ENCODE data around the gene FBXO28. TPM values are rescaled to one million over a fixed set of nuclear protein-coding genes. Genes with fewer than 3 reads are reported as not detected.
A peak's percentile ranks its signal among the peaks of the same experiment; 100 is the strongest.

FBXO28 gene
- total RNA-seq, 2 donors from 2014 or later = 19.7 to 23.7 TPM

DNA sequence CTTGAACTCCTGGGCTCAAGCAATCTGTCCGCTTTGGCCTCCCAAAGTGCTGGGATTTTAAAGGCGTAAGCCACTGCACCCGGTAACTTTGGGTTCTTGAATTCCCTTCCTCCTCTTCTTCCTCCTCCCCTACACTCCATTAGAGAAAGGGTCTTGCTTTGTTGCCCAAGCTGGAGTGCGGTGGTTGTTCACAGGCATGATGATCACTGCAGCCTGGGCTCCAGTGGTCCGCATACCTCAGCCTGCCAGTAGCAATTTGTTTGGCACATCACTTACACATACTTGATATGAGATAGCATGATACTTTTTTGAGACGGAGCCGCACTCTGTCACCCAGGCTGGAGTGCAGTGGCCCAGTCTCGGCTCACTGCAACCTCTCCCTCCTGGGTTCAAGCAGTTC, 71.3 kb downstream of the FBXO28 start:
- Mint-ChIP-seq H3K4me3 (peak overlapping the region; percentile 76 to 87), H3K9me3 (no peaks in the 10 kb centered on the region), H3K27me3 (ENCODE audit: low read depth) (peaks cover 9% of the 10 kb centered on the region), H3K4me1 (ENCODE audit: low read depth) (peaks cover 65% of the 10 kb centered on the region), H3K36me3 (ENCODE audit: insufficient read depth in 2 of 2) (peaks cover 4 to 7% of the 10 kb centered on the region in 2 donors), H3K27ac (peak overlapping the region; percentile 84)
- no peak for DNase-seq
- ATAC-seq (replicated peaks in 1 of 2) = no peak

DNA sequence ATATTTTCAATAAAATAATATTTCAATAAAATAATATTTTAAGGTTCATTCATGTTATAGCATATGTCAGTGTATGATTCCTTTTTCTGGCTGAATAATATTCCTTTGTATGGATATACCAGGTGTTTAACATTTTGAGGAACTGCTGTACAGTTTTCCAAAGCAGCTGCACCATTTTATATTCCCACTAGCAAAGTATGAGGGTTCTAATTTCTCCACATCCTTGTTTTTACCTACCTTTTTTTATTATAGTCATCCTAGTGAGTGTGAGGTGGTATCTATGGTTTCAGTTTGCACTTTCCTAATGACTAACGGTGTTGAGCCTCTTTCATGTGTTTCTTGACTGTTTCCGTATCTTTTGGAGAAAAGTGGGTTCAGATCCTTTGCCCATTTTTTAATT, 74.4 kb downstream of the FBXO28 start:
- no peaks in the 10 kb centered on the region for H3K9me3 Mint-ChIP-seq
- H3K4me3 Mint-ChIP-seq = peak overlapping the region; percentile 67 to 85
- H3K27ac Mint-ChIP-seq = peak overlapping the region; percentile 69
- H3K36me3 Mint-ChIP-seq (ENCODE audit: insufficient read depth in 2 of 2) = peaks cover 4 to 11% of the 10 kb centered on the region in 2 donors
- DNase-seq = no peak
- peaks cover 60% of the 10 kb centered on the region for H3K4me1 Mint-ChIP-seq (ENCODE audit: low read depth)
- H3K27me3 Mint-ChIP-seq (ENCODE audit: low read depth) = no peaks in the 10 kb centered on the region
- peak; percentile 34 to 39 for ATAC-seq (replicated peaks in 1 of 2)

GRCh38 chr1:224189561-224189960, 75.7 kb downstream of the FBXO28 start:
- no peak for ATAC-seq (replicated peaks in 1 of 2)
- no peak for DNase-seq
- Mint-ChIP-seq H3K9me3 (no peaks in the 10 kb centered on the region), H3K4me3 (peak overlapping the region in 1 of 2 donors; percentile 25), H3K36me3 (ENCODE audit: insufficient read depth in 2 of 2) (peaks cover 6 to 16% of the 10 kb centered on the region in 2 donors), H3K4me1 (ENCODE audit: low read depth) (peaks cover 61% of the 10 kb centered on the region), H3K27ac (no peak overlapping the region), H3K27me3 (ENCODE audit: low read depth) (no peaks in the 10 kb centered on the region)

- no peaks in the 10 kb centered on the region for H3K27me3 Mint-ChIP-seq (ENCODE audit: low read depth)
- no peaks in the 10 kb centered on the region for H3K9me3 Mint-ChIP-seq
- H3K4me3 Mint-ChIP-seq = peak overlapping the region; percentile 49 to 71
- peak overlapping the region; percentile 90 for H3K27ac Mint-ChIP-seq
- H3K36me3 Mint-ChIP-seq (ENCODE audit: insufficient read depth in 2 of 2) = peaks cover 6 to 10% of the 10 kb centered on the region in 2 donors
- ATAC-seq (replicated peaks in 1 of 2) = peak; percentile 80 to 86
- H3K4me1 Mint-ChIP-seq (ENCODE audit: low read depth) = peaks cover 41% of the 10 kb centered on the region
- peak in 1 of 2 donors; percentile 36 for DNase-seq
Observed at GRCh38 chr1:224192082-224192788, 78.3 kb downstream of the FBXO28 start.

GRCh38 chr1:224193319-224193966, 79.5 kb downstream of the FBXO28 start:
- Mint-ChIP-seq H3K27me3 (ENCODE audit: low read depth) (no peaks in the 10 kb centered on the region), H3K4me3 (peak overlapping the region in 1 of 2 donors; percentile 15), H3K4me1 (ENCODE audit: low read depth) (peaks cover 37% of the 10 kb centered on the region), H3K27ac (peak overlapping the region; percentile 67), H3K36me3 (ENCODE audit: insufficient read depth in 2 of 2) (peaks cover 6 to 10% of the 10 kb centered on the region in 2 donors), H3K9me3 (no peaks in the 10 kb centered on the region)
- DNase-seq (peak in 1 of 2 donors; percentile 23), ATAC-seq (replicated peaks in 1 of 2) (peak; percentile 34 to 53)

DNA sequence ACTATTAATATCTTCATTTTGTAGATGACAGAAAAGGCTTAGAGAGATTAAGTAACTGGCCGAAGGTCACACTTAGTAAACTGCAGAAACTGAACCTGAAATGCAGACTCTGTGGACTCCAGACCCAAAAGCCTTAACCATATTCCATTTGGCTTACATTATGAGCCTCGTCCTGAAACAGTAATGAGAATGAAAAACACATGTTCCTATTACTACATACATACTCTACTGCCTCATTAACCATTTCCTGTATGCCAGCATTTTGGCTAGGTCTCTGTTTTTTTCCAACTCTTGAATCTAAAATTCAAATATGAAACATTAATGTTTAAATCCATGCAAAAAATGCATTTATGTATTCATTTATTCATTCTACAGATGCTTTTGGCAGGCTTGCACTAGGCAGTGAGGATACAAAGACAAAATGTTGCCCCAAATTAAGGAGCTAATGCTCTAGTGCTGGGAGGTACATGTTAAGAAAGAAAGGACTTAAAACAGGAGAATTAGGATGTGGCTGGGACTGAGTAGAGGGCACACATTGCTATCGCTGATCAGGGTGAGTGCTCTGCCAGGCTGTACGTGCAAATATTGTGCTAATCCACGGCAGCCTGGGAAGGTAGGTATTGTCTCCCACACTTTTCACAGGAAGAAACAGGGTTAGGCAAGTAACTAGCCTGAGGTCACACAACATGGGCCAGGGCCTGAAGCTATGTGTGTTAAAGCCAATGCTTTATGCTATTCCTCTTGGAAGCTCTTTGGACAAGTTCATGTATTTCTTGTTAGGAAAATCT, 83.1 kb downstream of the FBXO28 start:
- Mint-ChIP-seq H3K27ac (no peak overlapping the region), H3K4me1 (ENCODE audit: low read depth) (peaks cover 18% of the 10 kb centered on the region), H3K27me3 (ENCODE audit: low read depth) (no peaks in the 10 kb centered on the region), H3K36me3 (ENCODE audit: insufficient read depth in 2 of 2) (peaks cover 6 to 9% of the 10 kb centered on the region in 2 donors), H3K4me3 (no peak overlapping the region), H3K9me3 (no peaks in the 10 kb centered on the region)
- DNase-seq (no peak), ATAC-seq (replicated peaks in 1 of 2) (no peak)

- H3K36me3 Mint-ChIP-seq (ENCODE audit: insufficient read depth in 2 of 2) = peaks cover 4% of the 10 kb centered on the region in 2 donors
Observed at GRCh38 chr1:224198572-224198971, 84.7 kb downstream of the FBXO28 start.

GRCh38 chr1:224199679-224200078, 85.8 kb downstream of the FBXO28 start:
- Mint-ChIP-seq H3K27ac (no peak overlapping the region), H3K27me3 (ENCODE audit: low read depth) (no peaks in the 10 kb centered on the region), H3K4me3 (no peak overlapping the region), H3K4me1 (ENCODE audit: low read depth) (peaks cover 9% of the 10 kb centered on the region), H3K9me3 (no peaks in the 10 kb centered on the region), H3K36me3 (ENCODE audit: insufficient read depth in 2 of 2) (peaks cover 0 to 2% of the 10 kb centered on the region in 2 donors)
- no peak for DNase-seq
- ATAC-seq (replicated peaks in 1 of 2) = no peak

More at GRCh38 chr1:224198572-224198971, 84.7 kb downstream of the FBXO28 start:
- no peak for DNase-seq
- Mint-ChIP-seq H3K27ac (peak overlapping the region; percentile 18), H3K4me1 (ENCODE audit: low read depth) (peaks cover 10% of the 10 kb centered on the region), H3K27me3 (ENCODE audit: low read depth) (no peaks in the 10 kb centered on the region), H3K4me3 (no peak overlapping the region), H3K9me3 (no peaks in the 10 kb centered on the region)
- no peak for ATAC-seq (replicated peaks in 1 of 2)

DNA sequence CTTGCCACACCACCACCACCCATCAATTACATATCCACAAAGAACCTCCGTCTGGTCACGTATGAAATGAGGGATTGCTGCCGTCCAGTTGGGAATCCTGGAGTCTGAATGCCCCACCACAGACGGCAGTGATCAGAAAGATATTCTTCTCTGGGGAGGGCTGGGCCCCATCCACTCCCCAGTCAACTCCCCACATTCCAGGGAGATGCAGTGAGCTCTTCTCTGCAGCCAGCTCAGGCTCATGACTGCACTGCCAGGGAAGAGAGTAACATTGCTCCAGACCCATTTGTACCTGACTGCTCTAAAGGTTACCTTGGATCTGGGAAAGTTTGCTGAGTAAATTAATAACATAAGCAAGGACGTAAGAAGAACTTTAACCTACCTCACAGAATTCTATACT, 87.5 kb downstream of the FBXO28 start:
- no peak overlapping the region for H3K27ac Mint-ChIP-seq
- peaks cover 20% of the 10 kb centered on the region for H3K4me1 Mint-ChIP-seq (ENCODE audit: low read depth)
- no peak overlapping the region for H3K4me3 Mint-ChIP-seq
- H3K9me3 Mint-ChIP-seq = no peaks in the 10 kb centered on the region
- no peaks in the 10 kb centered on the region for H3K36me3 Mint-ChIP-seq (ENCODE audit: insufficient read depth in 2 of 2)
- H3K27me3 Mint-ChIP-seq (ENCODE audit: low read depth) = no peaks in the 10 kb centered on the region
- no peak for ATAC-seq (replicated peaks in 1 of 2)
- no peak for DNase-seq

- Mint-ChIP-seq H3K36me3 (ENCODE audit: insufficient read depth in 2 of 2) (no peaks in the 10 kb centered on the region), H3K4me1 (ENCODE audit: low read depth) (peaks cover 20% of the 10 kb centered on the region), H3K9me3 (no peaks in the 10 kb centered on the region), H3K27me3 (ENCODE audit: low read depth) (no peaks in the 10 kb centered on the region), H3K4me3 (no peak overlapping the region), H3K27ac (no peak overlapping the region)
- DNase-seq = no peak
- ATAC-seq (replicated peaks in 1 of 2) = no peak
Observed at GRCh38 chr1:224201853-224202252, 87.9 kb downstream of the FBXO28 start.

GRCh38 chr1:224203243-224204016, 89.5 kb downstream of the FBXO28 start:
- DNase-seq (no peak), ATAC-seq (replicated peaks in 1 of 2) (no peak)
- Mint-ChIP-seq H3K4me1 (ENCODE audit: low read depth) (peaks cover 20% of the 10 kb centered on the region), H3K4me3 (no peak overlapping the region), H3K27ac (no peak overlapping the region), H3K9me3 (no peaks in the 10 kb centered on the region), H3K27me3 (ENCODE audit: low read depth) (no peaks in the 10 kb centered on the region), H3K36me3 (ENCODE audit: insufficient read depth in 2 of 2) (no peaks in the 10 kb centered on the region)

- Mint-ChIP-seq H3K27me3 (ENCODE audit: low read depth) (no peaks in the 10 kb centered on the region), H3K4me3 (peak overlapping the region; percentile 77 to 80), H3K9me3 (no peaks in the 10 kb centered on the region), H3K4me1 (ENCODE audit: low read depth) (peaks cover 20% of the 10 kb centered on the region), H3K27ac (no peak overlapping the region), H3K36me3 (ENCODE audit: insufficient read depth in 2 of 2) (no peaks in the 10 kb centered on the region)
- ATAC-seq (replicated peaks in 1 of 2) (peak; percentile 92 to 94), DNase-seq (peak; percentile 40 to 64)
Observed at GRCh38 chr1:224205438-224205840, 91.5 kb downstream of the FBXO28 start.

All from activated T-cell treated with anti-CD3 and anti-CD28 coated beads, Interleukin-2, amount 50 U/mL, for 72 hours (primary cell).